OCI-LY3 (cell line): ENCODE data around the gene SCAP.

Experiments
- H2AFZ ChIP-seq: fragments of 200-600, 300-600 bp; shearing (Covaris generic); 2 replicates; pipeline ENCODE4 v1.6.0; 2014; ENCODE audit warnings: antibody characterized with exemption, low read depth, low read length
- H3K27ac ChIP-seq: fragments of 200-600, 300-600 bp; sonication (generic); 2 replicates; pipeline ENCODE4 v1.5.1; 2014; ENCODE audit warnings: mild to moderate bottlenecking, low read length, moderate library complexity, mixed read lengths
- H3K27me3 ChIP-seq: fragments of 200-600, 300-600 bp; sonication (generic); 2 replicates; pipeline ENCODE4 v1.6.1; 2014; ENCODE audit warnings: low read depth, low read length, mixed read lengths
- H3K36me3 ChIP-seq: fragments of 200-600, 300-600 bp; sonication (generic); replicated peaks from 2 replicates; pipeline ENCODE3; 2014; ENCODE audit warnings: low read depth, low read length, mixed read lengths
- H3K4me1 ChIP-seq: fragments of 300-600, 200-600 bp; sonication (generic); 2 replicates; pipeline ENCODE4 v1.6.1; 2014; ENCODE audit warnings: low read length, mixed read lengths
- H3K4me2 ChIP-seq: fragments of 200-600, 300-600 bp; sonication (generic); 2 replicates; pipeline ENCODE4 v1.6.1; 2014; ENCODE audit warnings: low read length, mixed read lengths
- H3K4me3 ChIP-seq: fragments of 300-600, 200-600 bp; sonication (generic); 2 replicates; pipeline ENCODE4 v1.5.1; 2014; ENCODE audit warnings: antibody characterized with exemption, mild to moderate bottlenecking, low read length, moderate library complexity
- H3K79me2 ChIP-seq: fragments of 300-600, 200-600 bp; shearing (Covaris generic); 2 replicates; pipeline ENCODE4 v1.6.1; 2014; ENCODE audit warnings: mild to moderate bottlenecking, low read length, mixed read lengths
- H3K9ac ChIP-seq: fragments of 300-600, 200-600 bp; shearing (Covaris generic); 2 replicates; pipeline ENCODE4 v1.6.0; 2014; ENCODE audit warnings: mild to moderate bottlenecking, low read length, moderate library complexity
- H3K9me3 ChIP-seq: fragments of 200-600, 300-600 bp; shearing (Covaris generic); 2 replicates; pipeline ENCODE4 v1.6.1; 2014; ENCODE audit warnings: low read length, mixed read lengths; ENCODE audit not compliant: insufficient read depth
- H4K20me1 ChIP-seq: fragments of 200-600, 300-600 bp; sonication (generic); 2 replicates; pipeline ENCODE4 v1.6.1; 2016; ENCODE audit warnings: low read length, mixed read lengths; ENCODE audit not compliant: insufficient read depth
- EZH2phosphoT487 ChIP-seq: fragments of 200-600 bp; shearing (Covaris generic); IDR thresholded peaks from 2 replicates; pipeline ENCODE4 v1.6.1; 2018; ENCODE audit warnings: antibody characterized with exemption, mixed run types, low read depth
- TF ChIP-seq, protein P1 (sequence below): fragments of 200-600, 300-600 bp; sonication (generic); IDR thresholded peaks from 2 replicates; pipeline ENCODE4 v1.5.1; 2014; ENCODE audit warnings: antibody characterized with exemption, low read length, low read depth

The SCAP gene

DNA sequence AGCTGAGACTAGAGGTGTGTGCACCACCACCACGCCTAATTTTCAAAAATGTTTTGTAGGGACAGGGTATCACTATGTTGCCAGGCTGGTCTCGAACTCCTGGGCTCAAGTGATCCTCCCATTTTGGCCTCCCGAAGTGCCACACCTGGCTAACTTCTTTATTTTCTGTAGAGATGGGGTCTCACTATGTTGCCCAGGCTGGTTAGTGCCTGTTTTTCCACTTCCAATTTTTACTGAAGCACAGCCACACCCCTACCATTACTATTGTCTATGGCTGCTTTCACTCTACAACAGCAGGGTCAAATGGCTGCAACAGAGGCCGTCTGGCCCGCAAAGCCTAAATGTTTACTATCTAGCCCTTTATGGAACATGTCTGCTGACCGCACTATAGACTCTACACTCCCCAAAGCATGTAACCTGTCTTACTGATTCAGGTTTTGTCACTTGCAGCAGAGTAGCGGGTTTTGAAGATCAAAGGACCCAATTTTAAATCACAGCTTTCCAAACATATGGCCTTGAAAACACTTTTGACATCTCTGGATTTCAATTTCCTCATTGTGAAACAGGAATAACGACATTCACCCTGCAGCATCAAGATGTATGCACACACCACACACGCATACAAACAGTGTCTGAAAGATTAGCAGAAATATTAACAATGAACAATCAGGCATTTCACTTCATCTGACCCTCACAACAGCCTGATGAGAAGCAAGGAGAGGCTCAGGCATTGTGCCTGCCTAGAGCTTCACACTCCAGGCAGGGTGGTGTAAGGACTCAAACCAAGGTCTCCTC, 46.1 kb downstream of the SCAP start:
- Histone ChIP-seq H3K27me3 (no peaks in the 10 kb centered on the region), H3K4me2 (no peak overlapping the region), H3K4me1 (no peaks in the 10 kb centered on the region), H3K4me3 (no peak overlapping the region), H3K36me3 (peaks cover 63% of the 10 kb centered on the region), H3K9ac (no peak overlapping the region), H2AFZ (no peak overlapping the region), H4K20me1 (peaks cover 6% of the 10 kb centered on the region; the same call in 1 of the 2 replicates), H3K27ac (no peak overlapping the region), H3K9me3 (no peaks in the 10 kb centered on the region), H3K79me2 (no peaks in the 10 kb centered on the region)
- TF ChIP-seq EZH2phosphoT487, result no peak
- TF ChIP-seq, protein P1, sequence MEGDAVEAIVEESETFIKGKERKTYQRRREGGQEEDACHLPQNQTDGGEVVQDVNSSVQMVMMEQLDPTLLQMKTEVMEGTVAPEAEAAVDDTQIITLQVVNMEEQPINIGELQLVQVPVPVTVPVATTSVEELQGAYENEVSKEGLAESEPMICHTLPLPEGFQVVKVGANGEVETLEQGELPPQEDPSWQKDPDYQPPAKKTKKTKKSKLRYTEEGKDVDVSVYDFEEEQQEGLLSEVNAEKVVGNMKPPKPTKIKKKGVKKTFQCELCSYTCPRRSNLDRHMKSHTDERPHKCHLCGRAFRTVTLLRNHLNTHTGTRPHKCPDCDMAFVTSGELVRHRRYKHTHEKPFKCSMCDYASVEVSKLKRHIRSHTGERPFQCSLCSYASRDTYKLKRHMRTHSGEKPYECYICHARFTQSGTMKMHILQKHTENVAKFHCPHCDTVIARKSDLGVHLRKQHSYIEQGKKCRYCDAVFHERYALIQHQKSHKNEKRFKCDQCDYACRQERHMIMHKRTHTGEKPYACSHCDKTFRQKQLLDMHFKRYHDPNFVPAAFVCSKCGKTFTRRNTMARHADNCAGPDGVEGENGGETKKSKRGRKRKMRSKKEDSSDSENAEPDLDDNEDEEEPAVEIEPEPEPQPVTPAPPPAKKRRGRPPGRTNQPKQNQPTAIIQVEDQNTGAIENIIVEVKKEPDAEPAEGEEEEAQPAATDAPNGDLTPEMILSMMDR, result no peak

- Histone ChIP-seq H2AFZ (no peak overlapping the region), H3K9ac (no peak overlapping the region), H3K4me2 (no peak overlapping the region), H3K4me3 (no peak overlapping the region), H4K20me1 (peaks cover 6% of the 10 kb centered on the region; the same call in 1 of the 2 replicates), H3K79me2 (no peaks in the 10 kb centered on the region), H3K36me3 (peaks cover 54% of the 10 kb centered on the region), H3K4me1 (no peaks in the 10 kb centered on the region), H3K27me3 (no peaks in the 10 kb centered on the region), H3K9me3 (no peaks in the 10 kb centered on the region), H3K27ac (no peak overlapping the region)
- TF ChIP-seq EZH2phosphoT487, result no peak
- TF ChIP-seq, protein P1, result no peak
Observed at GRCh38 chr3:47428662-47429061, 47.1 kb downstream of the SCAP start.

DNA sequence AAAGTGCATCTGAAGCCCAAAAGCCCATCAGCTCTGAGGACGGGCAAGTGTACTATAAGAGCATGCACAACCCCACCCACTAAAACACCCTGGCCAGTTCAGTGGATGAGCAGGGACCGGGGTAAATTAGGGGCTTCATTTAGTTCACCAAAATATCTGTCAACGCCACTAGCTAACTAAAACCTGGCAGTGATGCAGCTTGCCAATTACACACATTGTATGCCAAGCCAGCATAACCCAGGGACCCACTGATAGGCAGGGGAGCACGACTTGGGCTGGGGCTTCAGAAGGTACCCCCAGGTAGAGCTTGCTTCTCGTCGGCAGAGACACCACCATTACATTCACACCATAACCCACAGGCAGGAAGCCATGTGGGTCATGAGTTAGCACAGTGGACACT, 47.9 kb downstream of the SCAP start:
- H2AFZ ChIP-seq, result no peak overlapping the region
- no peaks in the 10 kb centered on the region for H3K27me3 ChIP-seq
- no peak overlapping the region for H3K4me3 ChIP-seq
- no peak for TF ChIP-seq EZH2phosphoT487
- TF ChIP-seq, protein P1, result no peak
- no peak overlapping the region for H3K27ac ChIP-seq
- no peak overlapping the region for H3K4me2 ChIP-seq
- H4K20me1 ChIP-seq, result peaks cover 6% of the 10 kb centered on the region; the same call in 1 of the 2 replicates
- peaks cover 48% of the 10 kb centered on the region for H3K36me3 ChIP-seq
- no peaks in the 10 kb centered on the region for H3K79me2 ChIP-seq
- no peak overlapping the region for H3K9ac ChIP-seq
- no peaks in the 10 kb centered on the region for H3K4me1 ChIP-seq
- H3K9me3 ChIP-seq, result no peaks in the 10 kb centered on the region

- peaks cover 6% of the 10 kb centered on the region; the same call in 1 of the 2 replicates for H4K20me1 ChIP-seq
- no peak overlapping the region for H3K9ac ChIP-seq
- no peaks in the 10 kb centered on the region for H3K27me3 ChIP-seq
- H3K27ac ChIP-seq, result no peak overlapping the region
- H3K4me1 ChIP-seq, result peaks cover 6% of the 10 kb centered on the region
- no peaks in the 10 kb centered on the region for H3K9me3 ChIP-seq
- no peak overlapping the region for H2AFZ ChIP-seq
- peaks cover 45% of the 10 kb centered on the region for H3K36me3 ChIP-seq
- H3K4me3 ChIP-seq, result no peak overlapping the region
- TF ChIP-seq, protein P1, result no peak
- no peak for TF ChIP-seq EZH2phosphoT487
- H3K79me2 ChIP-seq, result no peaks in the 10 kb centered on the region; the same call in 1 of the 2 replicates
- no peak overlapping the region for H3K4me2 ChIP-seq
Observed at GRCh38 chr3:47425959-47426358, 49.8 kb downstream of the SCAP start.
